Esophagus muscularis mucosa (tissue), 4 donors: Measurements from ENCODE around the gene AGR3.

Experiments used
- CTCF ChIP-seq, 3 experiments: fragments of 200-600 bp in 2 of 3; fragments of 450-650 bp in 1 of 3; sonication (generic) in 2 of 3; IDR thresholded peaks; one replicate each; pipeline ENCODE4 v1.5.1; 2017 to 2019; ENCODE audit warnings: antibody characterized with exemption in 3 of 3, mild to moderate bottlenecking in 2 of 3, moderate library complexity in 1 of 3
- EP300 ChIP-seq: sonication (generic); formaldehyde crosslinking; IDR thresholded peaks from one replicate; pipeline ENCODE4 v1.6.1; 2017; ENCODE audit warnings: antibody characterized with exemption
- POLR2A ChIP-seq: fragments of 450-650 bp; IDR thresholded peaks from one replicate; pipeline ENCODE4 v1.6.1; 2017; ENCODE audit warnings: antibody characterized with exemption, moderate library complexity, mild to moderate bottlenecking, low read depth
- POLR2AphosphoS5 ChIP-seq, 2 donors: sonication (generic); formaldehyde crosslinking; IDR thresholded peaks; one replicate each; pipeline ENCODE4 v1.6.1; 2017; ENCODE audit warnings: antibody characterized with exemption in 2 of 2

DNA sequence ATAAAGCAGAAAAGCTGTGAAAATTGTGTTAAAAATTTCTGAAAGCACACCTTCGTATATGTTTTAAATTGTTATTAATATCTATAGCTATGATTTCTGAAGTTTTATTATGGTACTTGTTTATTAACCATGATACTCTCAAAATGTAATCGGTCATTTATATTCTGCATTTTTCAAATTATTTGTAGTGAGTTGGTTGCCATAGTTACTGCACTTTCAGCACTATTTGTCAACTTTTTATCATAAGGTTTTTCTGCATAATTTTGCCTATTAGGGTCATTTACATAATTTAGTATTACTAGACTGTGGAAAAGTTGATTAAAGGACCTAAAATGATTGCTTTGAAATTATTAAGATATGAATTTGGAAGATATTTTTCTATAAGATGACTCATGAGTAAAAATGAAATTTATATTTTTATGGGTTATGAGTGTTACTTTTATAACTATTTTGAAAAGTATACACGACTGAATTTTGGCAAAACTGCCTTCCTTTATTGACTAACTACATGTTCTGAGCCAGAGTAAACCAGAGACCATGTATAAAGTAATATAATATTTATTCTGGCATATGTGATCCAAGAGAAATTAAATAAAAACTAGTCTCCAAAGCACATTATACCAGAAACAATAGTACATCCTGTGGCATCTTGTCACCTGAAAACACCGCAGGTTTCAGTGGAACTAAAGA, 69.1 kb downstream of the AGR3 start:
- TF ChIP-seq POLR2A = no peak
- no peak for TF ChIP-seq CTCF (IDR thresholded peaks at IDR 0.05)
- TF ChIP-seq POLR2AphosphoS5 (IDR thresholded peaks at IDR 0.05) = no peak
- no peak for TF ChIP-seq EP300
